IPS-18c (cell line): ENCODE results near the gene SLC36A4.
"Not testable (repeated sequence)": the region's sequence is repeated elsewhere in the genome, so short reads cannot be mapped to it uniquely, and the experiment has no call there.

Source experiments
- H3K4me3 ChIP-seq: 2 replicates; pipeline ENCODE4 v1.7.0; 2013; ENCODE audit warnings: low read depth, mild to moderate bottlenecking, low read length, moderate library complexity; ENCODE audit not compliant: insufficient read depth
- H3K9me3 ChIP-seq: one replicate; pipeline ENCODE4 v1.6.1; 2013; ENCODE audit warnings: mild to moderate bottlenecking, low read length, moderate library complexity; ENCODE audit not compliant: control insufficient read depth, insufficient read depth

SLC36A4 gene

GRCh38 chr11:93199616-93200015, 1.8 kb upstream of the SLC36A4 start:
- no peak overlapping the region for H3K4me3 ChIP-seq
- no peaks in the 10 kb centered on the region for H3K9me3 ChIP-seq

GRCh38 chr11:93198215-93198845, 539 bp upstream of the SLC36A4 start:
- H3K9me3 ChIP-seq = no peaks in the 10 kb centered on the region

GRCh38 chr11:93196816-93197379, 893 bp downstream of the SLC36A4 start:
- no peaks in the 10 kb centered on the region for H3K9me3 ChIP-seq
- peak overlapping the region; percentile 84 for H3K4me3 ChIP-seq

More at GRCh38 chr11:93198215-93198845, 539 bp upstream of the SLC36A4 start:
- H3K4me3 ChIP-seq = peak overlapping the region; percentile 84

- H3K4me3 ChIP-seq = no peak overlapping the region
Observed at GRCh38 chr11:93194673-93195291, 3.0 kb downstream of the SLC36A4 start.

GRCh38 chr11:93193731-93194130, 4.1 kb downstream of the SLC36A4 start:
- Histone ChIP-seq H3K9me3 (no peaks in the 10 kb centered on the region), H3K4me3 (no peak overlapping the region)

More at GRCh38 chr11:93194673-93195291, 3.0 kb downstream of the SLC36A4 start:
- no peaks in the 10 kb centered on the region for H3K9me3 ChIP-seq

DNA sequence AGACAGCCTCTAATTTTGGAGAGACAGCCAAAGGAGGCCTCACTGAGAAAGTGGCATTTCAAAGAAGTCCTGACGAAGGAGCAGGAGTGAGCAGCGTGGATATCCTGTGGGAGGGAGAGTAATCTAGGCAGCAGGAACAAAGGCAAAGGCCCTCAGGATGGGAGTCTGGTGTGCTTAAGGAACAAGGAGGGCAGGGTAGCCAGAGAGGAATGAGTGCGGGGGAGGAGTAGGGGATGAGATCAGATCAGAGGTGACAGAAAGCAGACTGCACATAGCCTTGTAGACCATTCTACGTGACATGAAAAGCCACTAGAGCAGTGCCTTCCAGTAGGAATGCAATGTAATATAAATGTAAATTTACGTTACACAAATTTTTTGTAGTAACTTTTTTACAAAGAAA, 5.6 kb downstream of the SLC36A4 start:
- Histone ChIP-seq H3K4me3 (no peak overlapping the region), H3K9me3 (no peaks in the 10 kb centered on the region)

DNA sequence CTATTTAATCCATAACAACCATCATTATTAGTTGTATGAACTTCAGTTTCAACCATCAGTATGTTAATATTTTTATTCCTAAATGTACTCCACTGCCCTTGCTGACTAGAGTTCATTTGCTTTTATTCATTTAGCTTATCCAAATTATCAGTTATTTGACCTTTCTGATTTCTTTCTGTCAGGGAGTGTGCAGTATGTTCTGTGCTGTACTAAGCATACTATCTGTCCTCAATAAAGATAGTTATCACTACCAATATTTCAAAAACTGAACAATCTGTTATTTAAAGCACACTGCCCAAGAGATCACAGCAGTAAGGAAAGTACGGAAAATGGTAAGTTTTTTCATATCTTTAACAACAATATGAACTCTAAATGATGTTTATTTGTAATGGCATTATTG, 8.3 kb downstream of the SLC36A4 start:
- H3K9me3 ChIP-seq = no peaks in the 10 kb centered on the region
- H3K4me3 ChIP-seq = no peak overlapping the region

DNA sequence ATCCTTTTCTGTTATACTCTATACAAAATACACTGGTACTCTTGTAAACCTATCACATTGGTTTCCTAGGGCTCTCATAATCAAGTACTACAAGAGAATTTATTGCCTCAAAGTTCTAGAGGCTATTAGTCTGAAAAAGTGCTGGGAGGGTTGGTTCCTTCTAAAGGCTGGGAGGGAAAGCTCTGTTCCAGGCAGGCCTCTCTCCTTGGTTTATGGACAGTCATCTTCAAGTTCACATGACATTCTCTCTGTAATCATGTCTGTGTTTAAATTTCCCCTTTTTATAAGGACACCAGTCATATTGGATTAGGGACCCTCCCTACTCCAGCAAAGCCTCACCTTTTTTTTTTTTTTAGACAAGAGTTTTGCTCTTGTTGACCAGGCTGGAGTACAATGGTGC, 9.1 kb downstream of the SLC36A4 start:
- no peak overlapping the region for H3K4me3 ChIP-seq
- H3K9me3 ChIP-seq = no peaks in the 10 kb centered on the region

DNA sequence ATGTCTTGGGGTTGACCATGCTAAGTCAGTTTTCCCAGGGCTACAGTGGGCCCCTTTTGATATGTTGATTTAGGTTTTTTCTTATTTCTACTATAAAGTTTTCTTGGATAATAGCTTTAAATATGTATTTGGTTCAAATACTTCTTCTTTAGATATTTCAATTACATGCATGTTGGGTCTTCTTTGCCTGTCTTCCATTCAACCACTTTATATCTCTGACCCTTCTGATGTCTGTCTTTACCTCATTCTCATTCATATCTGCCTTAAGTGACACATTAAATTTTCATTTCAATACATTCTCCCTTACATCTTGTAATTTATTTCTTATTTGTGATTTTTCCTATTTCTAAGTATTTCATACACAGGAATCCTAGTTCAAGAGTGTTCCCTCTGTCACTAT, 10.5 kb downstream of the SLC36A4 start:
- no peak overlapping the region for H3K4me3 ChIP-seq
- H3K9me3 ChIP-seq = no peaks in the 10 kb centered on the region

DNA sequence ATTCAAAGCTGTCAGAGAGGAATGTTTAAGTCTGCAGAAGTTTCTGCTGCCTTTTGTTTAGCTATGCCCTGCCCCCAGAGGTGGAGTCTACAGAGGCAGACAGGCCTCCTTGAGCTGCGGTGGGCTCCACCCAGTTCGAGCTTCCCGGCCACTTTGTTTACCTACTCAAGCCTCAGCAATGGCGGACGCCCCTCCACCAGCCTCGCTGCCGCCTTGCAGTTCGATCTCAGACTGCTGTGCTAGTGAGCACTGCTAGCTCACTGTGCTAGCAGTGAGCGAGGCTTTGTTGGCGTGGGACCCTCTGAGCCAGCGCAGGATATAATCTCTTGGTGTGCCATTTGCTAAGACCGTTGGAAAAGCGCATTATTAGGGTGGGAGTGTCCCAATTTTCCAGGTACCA, 19.9 kb downstream of the SLC36A4 start:
- H3K9me3 ChIP-seq, H3K4me3 ChIP-seq: not testable (repeated sequence)

GRCh38 chr11:93169950-93170561, 27.7 kb downstream of the SLC36A4 start:
- Histone ChIP-seq H3K9me3 (no peaks in the 10 kb centered on the region), H3K4me3 (no peak overlapping the region)

DNA sequence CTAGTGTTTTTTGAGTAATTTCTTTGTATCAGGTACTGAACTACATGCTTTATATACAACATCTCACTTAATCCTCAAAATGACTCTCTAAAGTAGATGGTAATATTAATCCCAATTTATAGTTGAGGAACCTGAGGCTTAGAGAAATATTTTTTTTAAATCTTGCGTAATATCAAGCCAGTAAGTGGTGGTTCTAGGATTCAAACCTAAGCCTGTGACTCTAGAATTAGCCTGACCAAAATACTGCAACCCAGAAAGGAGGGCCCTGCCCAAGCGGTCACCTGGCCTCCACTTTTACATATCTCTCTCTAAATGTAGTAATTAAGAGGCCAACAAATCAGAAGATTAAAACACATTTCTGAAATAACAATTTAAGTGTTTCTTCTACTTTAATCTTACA, 28.6 kb downstream of the SLC36A4 start:
- no peaks in the 10 kb centered on the region for H3K9me3 ChIP-seq
- no peak overlapping the region for H3K4me3 ChIP-seq

DNA sequence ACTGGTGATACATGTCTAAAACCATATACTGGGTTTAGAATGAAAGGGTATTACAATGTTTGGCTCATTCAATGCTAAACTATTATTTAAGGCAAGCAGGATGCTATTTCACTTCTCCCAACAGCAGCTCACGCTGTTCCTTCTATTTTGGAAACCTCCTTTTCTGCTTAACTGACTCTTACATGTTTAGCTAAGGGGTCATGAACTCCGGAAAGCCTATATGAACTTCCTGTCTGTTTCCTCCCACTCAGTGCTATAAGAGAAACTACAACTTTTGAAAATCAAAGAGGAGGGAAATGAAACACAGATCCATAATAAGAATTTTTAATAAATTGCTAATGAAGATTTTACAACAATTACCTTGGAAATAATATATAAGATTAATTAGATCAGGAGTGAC, 30.9 kb downstream of the SLC36A4 start:
- no peak overlapping the region for H3K4me3 ChIP-seq
- H3K9me3 ChIP-seq = no peaks in the 10 kb centered on the region

GRCh38 chr11:93166194-93166593, 31.6 kb downstream of the SLC36A4 start:
- Histone ChIP-seq H3K9me3 (no peaks in the 10 kb centered on the region), H3K4me3 (no peak overlapping the region)

DNA sequence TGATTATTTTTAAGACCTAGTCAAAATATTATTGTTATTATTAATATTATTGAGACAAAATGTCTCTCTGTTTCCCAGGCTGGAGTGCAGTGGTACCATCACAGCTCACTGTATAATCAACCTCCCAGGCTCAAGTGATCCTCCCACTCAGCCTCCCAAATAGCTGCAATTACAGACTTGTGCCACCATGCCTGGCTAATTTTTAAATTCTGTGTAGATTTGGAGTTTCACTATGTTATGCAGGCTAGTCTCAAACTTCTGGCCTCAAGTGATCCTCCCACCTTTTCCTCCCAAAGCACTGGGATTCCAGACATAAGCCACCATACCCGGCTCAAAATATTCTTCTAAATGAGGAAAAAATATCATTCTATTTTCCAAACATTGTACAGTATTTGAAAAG, 37.0 kb downstream of the SLC36A4 start:
- no peaks in the 10 kb centered on the region for H3K9me3 ChIP-seq
- H3K4me3 ChIP-seq = no peak overlapping the region

GRCh38 chr11:93160156-93160555, 37.6 kb downstream of the SLC36A4 start:
- no peak overlapping the region for H3K4me3 ChIP-seq
- no peaks in the 10 kb centered on the region for H3K9me3 ChIP-seq

GRCh38 chr11:93159721-93160120, 38.1 kb downstream of the SLC36A4 start:
- Histone ChIP-seq H3K4me3 (no peak overlapping the region), H3K9me3 (no peaks in the 10 kb centered on the region)

DNA sequence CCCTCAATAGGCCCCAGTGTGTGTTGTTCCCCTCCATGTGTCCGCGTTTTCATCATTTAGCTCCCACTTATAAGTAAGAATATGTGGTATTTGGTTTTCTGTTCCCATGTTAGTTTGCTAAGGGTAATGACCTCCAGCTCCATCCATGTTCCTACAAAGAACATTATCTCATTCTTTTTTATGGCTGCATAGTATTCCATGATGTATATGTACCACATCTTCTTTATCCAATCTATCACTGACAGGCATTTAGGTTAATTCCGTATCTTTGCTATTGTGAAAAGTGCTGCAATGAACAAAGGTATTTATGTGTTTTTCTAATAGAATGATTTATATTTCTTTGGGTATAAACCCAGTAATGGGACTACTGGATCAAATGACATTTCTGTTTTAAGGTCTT, 42.1 kb downstream of the SLC36A4 start:
- Histone ChIP-seq H3K4me3 (no peak overlapping the region), H3K9me3 (no peaks in the 10 kb centered on the region)
